HG03139 (cell line): ENCODE data around the gene SLC18A3.

Experiments
- ATAC-seq: cut with Tn5 transposase; IDR thresholded peaks from one replicate; pipeline ENCODE4 v1.9.1; 2021; ENCODE audit not compliant: unreplicated experiment

SLC18A3 gene

DNA sequence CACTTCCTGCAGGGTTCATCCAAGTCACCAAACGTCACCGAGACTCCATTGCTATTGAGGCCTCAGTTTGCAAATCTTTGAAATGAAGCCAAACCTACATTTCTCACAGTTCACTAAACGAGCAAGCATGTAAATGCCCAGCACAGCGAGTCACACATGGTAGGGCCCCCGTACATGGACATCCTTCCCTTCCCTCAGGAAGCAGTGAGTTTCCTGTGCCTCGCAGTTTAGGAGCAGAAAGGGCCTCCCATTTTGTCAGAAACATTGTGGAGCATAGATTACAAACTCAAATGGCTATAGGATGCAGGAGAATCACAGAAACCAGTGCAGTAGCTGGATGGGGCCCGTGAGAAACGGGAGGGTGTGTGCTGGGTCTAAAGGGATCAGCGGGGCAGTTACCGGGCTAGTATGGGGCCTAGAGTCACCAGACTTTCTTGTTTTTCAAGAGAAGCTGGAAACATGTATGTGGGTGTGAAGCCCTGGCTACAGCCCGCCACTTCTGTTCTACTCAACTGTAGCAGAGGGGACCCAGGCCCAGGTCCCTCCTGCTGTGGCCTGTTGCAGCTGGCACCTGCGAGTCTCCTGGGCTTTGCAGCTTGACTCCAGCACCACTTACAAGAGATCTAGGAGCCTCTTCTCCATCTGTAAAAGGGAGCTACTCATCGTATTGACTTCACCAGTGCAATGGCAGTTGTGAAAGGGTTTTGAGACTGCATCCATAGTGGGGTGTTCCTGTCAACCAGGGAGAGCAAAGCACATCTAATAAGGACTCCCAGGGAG, 14.2 kb upstream of the SLC18A3 start:
- ATAC-seq, result no peak

DNA sequence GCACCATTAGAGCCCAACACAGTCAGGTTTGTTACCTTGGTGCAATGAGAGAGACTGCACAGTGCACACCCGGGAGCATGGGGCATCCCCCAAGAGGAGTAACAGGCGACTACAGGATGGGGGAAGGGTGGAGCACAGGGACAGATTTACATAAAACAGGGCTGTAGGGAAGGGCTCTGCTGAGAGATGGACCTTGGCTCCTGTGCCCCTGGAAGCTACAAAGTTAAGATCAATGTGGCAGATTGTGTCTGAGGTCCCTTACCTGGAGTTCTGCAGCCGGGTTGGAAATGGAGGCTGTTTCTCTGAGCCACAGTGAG, 13.7 kb upstream of the SLC18A3 start:
- no peak for ATAC-seq

DNA sequence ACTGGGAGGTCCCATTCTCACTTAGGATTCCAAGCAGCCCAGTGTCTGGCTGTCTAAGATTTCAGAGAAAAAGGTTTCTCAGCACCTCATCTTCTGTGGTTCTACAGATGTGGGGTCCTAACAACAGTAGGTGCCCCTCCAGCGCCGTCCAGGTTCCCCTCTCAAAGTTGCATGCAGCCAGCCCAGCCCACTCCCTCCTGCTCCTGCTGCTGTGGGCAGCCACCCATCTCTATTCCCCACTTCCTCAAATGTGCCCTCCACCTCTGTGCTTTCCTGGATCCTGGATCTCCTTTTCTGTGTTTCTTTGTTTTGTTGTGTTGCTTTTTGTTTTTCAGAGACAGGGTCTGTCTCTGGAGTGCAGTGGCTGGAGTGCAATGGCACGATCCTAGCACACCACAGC, 13.3 kb upstream of the SLC18A3 start:
- ATAC-seq, result no peak

DNA sequence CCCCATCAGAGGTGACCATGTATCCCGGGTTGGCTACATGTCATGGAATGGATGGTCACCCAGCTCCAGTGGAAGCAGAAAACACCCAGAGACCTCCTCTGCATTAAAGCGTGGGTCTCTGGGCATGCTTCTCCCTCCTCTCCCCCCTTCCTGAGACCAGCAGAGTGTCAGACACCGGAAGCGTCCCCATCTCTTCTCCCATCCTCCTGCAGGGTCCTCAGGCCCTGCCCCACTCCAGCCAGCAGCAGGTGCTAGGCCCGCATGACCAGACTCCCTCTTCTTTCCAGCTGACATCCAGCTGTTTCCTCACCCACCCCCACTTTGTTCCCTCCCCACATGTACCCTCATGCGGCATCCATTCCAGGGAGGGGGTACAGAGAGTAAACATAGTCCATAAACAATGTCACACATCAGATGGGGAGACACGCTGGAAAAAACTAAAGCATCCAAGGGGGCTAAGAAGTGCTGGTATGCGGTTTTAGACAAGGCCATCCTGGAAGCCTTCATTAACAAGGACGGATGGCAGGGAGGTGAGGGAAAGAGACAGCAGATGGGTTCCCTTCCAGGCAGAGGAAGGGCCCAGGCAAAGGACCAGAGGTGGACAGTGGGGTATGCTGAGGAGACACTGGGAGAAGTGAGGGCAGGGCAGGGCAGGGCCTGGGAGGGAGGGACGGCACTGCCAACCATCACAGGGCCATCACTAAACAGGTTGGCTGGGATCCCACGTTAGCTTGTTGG, 12.5 kb upstream of the SLC18A3 start:
- no peak for ATAC-seq

DNA sequence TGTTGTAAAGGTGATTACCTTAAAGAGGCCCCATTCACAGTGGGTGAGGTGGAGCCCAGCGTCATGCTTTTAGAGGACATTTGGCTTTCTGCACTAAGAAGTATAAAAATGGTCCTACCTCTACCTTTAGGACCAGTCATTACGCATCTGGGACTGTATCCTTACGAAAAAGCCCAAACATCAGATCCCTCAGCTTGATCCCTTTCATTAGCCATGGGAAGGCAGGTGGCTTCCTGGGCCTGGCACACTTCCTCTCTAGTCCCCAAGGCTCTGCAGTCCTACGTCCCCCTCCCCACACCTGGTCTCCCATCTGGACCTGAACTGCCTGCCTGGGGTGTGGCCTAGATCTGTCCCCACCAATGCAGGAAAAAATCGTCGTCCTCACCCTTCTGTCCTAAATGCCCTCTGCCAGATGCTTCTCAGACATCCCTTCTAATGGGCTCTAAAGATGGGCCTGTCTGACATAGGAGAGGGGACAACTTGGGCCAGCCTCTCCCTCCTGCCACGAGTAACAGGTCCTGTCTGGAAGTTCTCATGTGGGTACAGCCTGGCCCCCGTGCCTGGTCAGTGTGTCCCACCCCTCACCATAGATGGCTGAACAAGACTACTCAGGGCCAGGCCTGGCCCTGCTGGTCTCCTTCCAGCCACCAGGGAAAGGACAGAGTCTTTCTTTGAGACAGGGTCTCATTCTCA, 11.8 kb upstream of the SLC18A3 start:
- no peak for ATAC-seq

DNA sequence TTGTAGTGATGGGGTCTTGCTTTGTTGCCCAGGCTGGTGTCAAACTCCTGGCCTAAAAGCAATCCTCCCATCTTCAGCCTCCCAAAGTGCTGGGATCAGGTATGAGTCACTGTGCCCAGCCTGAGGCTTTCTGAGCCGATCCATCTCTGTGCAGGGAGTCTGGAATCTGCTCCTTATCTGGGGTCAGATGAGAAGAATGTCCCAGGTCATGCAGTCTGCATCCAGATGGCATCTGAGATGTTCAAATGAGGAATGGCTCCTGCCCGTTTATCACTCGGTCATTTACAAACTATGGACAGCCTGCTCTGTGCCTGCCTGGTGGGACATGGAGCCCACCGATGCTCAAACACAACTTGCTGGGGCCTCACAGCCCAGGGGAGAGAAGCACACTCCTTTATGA, 11.1 kb upstream of the SLC18A3 start:
- no peak for ATAC-seq

DNA sequence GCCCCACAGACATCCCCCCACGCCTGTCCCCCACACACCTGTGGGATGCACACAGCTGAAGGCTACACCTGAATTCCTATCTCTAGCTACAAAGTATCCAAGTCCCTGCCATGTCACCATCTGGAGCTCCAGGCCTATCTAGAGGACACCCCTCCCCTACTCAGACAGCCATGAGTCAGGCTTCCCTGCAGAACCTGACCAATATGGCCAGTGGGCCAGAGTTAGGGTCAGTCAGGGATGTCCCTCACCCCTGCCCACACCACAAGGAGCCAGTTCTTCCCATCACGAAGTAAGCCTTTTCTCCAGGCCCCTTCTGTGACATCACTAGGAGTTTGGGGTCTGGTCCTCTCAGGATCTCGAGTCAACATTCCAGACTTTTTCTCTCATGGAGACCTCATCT, 10.6 kb upstream of the SLC18A3 start:
- no peak for ATAC-seq

DNA sequence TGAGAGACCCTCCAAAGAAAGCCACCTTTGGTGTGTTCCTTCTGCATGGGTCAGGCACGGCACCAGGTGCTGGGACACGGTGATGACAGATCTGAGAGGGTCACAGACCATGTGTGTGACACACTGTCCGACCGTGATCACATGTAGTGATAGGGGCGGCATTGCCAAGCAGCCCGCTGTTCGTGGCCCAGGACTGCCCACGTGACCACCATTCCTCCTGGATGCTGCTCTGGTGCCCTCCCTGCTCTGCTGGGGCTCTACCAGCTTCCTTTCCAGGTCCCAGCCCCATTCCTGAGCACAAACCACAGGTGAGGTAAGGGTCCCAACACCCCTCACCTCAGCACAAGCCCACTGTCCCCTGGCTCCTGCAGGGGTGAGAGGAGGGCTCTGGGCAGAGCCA, 10.1 kb upstream of the SLC18A3 start:
- ATAC-seq, result no peak

DNA sequence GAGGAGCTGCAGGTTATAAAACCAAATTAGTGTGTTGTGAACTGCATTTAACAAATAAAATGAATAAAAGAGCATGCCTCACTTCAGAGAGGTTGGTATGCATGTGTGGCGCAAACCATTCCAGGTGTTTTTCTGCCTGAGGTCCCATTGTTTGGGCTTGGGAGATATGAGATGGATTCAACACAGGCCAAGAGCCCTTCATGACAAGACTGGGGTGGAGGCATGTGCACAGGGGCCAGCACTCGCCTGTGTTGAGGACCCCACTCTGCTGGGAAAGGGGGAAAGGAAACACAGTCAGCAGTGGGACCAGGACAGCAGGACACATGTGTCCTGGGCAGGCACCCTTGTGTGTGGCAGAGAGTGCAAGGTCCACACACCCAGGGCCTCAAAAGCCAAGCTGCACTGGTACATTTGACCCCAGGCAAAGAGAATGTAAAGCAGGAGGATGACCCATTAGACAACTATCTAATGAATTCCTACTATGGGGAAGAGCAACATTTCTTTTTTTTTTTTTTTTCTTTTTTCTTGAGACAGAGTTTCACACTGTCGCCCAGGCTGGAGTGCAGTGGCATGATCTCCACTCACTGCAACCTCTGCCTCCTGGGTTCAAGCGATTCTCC, 9.2 kb upstream of the SLC18A3 start:
- ATAC-seq, result no peak

DNA sequence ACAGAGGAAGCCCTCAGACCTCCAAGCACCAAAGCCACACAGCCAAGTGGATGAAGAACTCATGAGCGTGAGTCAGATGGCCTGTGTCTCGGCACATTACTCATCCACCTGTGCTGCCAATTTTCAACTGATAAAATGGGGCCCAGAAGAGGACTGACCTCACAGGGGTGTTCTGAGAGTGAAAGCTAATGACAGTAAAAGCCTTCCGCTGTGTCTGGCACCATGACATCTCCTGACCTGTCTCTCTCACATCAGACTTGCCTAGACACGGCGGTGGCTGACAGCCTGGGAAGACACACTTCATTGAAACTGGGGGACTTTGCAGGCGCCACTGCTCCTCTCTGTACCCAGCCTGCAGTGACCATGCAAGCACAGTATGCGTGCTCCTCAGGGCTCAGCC, 8.3 kb upstream of the SLC18A3 start:
- ATAC-seq, result no peak

DNA sequence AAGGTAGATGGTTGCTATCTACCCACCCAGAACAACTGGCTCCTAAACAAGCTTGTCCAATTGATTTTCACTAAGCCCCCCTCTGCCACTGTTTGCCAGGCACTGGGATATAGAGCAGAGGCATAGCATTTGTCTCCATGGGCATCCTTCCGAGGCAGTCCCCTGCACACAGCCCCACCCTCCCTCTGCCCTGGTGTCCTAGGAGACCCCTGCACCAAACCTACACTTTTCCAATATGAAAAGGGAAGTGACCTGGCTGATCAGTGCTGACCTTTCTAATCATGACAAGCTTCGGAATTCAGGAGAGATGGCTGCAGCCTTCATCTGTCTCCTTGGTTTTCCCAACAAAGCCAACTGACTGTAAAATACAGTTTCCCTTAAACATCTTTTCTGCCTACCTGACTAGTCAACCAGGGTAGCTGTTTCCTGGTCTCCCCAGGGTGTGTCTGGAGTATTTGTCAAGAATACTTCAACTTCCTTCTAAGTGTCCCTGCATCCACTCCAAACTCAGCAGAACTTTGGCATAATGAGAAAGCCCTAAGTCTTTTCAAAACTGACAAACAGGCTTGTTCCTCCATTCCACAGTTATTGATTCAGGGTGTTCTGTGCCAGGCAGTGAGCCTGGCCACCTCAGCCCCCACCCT, 7.6 kb upstream of the SLC18A3 start:
- no peak for ATAC-seq

DNA sequence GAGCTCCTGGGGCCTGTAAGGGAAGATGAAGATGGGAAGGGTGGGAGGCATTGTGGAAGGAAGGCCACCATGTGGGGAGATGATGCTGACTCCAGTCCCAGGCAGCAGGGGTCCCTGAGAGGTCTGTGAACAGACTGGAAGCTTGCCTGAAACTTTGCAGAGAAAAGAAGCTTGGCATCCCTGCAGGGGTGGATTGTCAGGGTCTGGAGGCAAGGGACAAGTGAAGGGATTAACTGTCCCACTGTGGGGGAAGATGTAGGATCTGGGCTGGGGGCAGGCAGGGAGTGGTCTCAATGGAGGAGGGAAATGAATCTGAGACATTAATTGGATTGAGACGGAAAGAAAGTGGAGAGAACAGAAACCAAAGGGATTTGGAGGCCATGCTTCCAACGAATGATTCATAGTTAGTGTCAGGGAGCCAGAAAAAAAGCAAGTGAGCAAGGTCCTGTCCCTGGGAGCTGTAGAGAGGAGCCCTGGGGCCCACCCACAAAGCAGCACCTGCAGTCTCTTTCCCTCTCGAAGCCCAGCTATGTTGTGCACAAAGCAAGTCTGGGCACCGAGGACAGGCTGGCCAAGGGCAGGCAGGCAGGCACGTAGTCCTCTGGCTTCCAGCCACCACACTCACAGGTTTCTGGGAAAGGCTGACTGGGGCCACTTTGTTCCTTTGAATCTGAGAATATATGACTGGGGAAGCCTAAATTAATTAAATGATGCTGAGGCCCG, 4.7 kb upstream of the SLC18A3 start:
- ATAC-seq, result no peak

DNA sequence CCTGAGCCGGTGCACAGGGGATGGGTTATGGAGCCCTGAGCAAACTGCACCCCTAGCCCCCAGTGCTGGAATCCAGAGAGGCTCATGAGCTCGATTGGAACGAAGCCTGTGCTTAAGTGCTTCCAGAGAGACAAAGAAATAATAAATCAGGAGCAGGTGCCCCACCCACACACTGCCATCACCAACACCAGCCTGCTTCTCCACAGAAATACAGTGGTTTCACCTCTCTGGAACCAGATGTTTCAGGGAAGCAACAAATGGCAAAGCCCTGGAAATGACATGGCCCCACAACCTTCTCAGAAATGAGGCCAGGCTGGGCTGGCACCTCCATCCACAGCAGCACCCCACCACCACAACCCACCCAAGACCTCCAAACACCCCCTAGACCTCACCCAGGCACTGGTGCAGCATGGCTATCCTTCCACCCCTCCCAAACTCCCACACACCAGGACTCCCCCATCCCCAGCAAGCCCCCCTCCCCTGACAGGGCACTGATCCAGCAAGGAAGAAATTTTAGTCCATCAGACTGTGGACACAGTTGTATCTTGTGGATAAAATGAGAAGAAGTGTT, 4.1 kb upstream of the SLC18A3 start:
- ATAC-seq, result no peak

DNA sequence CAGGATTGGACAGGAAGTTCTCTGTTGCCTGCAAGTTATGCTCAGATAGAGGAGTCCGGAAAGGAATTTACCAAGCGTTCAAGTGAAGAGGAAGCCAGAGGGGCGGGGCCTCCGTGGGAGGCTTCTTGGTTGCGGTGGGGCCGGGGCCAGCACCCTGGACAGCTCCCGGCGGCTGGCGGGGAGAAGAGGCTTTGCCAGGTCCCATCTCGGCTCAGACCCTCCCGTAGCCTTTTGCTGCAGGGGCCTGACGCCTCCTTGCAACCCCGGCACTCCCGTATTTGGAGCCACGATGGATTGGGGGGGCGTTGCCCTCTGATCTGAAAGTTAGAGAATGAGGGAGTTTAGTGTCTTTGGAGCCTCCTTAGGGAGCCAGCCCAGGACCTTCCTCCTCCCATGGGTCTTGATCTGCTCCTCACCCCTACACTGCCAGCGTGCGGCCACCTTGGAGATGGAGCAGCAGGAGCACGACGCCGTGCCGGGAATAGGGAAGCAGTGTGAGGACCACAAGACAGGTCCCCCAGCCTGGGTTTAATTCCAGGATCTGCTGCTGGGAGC, 3.1 kb upstream of the SLC18A3 start:
- peak; percentile 81 for ATAC-seq

DNA sequence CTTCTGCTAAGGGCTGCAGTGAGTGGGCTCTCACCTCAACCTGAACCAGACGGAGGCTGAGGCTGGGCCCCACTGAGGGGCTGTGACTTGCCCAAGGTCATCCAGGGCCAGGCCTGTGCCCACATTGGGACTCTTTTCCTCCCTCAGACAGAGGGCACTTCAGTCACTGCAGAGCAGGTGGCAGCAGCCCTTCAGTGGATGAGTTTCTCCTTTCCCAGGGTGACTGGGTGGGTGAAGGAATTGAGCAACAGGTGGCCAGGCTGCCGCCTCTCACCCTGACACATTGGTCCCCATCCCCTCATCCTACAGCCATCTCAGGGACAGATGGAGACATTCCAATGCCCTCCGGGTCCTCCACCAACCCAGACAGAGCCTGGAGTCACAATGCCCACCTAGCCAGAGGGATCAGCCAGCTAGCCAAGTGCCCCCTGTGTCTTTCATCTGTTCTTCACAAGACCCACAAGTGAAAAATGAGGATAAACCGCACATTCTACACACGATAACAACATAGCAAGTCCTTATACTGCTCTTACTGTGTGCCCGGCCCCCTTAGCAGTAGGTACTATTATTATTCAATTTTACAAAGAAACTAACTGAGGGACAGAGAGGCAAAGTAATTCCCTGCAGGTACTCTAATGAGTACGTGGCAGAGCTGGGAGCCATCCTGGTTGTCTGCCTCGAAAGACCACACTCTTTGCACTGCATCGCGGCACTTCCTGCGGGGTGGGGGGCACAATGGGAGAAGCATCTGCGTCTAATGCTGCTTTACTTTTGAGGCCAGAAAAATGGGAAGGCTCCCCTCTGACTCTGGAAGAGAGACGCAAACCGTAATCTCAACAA, 1.7 kb upstream of the SLC18A3 start:
- no peak for ATAC-seq

DNA sequence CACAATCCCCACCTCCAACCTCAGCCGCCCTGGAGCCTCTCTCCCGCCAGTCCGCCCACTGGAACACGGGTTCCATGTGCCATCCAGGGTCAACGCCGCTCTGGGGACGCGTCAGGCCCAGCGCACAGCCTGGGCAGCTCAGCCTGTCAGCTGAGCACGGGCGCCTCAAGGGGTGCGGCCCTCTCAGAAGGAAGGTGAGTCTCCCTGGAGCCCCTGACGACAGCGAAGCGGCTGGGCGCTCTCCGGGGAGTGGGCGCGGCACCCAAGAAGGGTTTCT, 1.2 kb upstream of the SLC18A3 start:
- ATAC-seq, result no peak

DNA sequence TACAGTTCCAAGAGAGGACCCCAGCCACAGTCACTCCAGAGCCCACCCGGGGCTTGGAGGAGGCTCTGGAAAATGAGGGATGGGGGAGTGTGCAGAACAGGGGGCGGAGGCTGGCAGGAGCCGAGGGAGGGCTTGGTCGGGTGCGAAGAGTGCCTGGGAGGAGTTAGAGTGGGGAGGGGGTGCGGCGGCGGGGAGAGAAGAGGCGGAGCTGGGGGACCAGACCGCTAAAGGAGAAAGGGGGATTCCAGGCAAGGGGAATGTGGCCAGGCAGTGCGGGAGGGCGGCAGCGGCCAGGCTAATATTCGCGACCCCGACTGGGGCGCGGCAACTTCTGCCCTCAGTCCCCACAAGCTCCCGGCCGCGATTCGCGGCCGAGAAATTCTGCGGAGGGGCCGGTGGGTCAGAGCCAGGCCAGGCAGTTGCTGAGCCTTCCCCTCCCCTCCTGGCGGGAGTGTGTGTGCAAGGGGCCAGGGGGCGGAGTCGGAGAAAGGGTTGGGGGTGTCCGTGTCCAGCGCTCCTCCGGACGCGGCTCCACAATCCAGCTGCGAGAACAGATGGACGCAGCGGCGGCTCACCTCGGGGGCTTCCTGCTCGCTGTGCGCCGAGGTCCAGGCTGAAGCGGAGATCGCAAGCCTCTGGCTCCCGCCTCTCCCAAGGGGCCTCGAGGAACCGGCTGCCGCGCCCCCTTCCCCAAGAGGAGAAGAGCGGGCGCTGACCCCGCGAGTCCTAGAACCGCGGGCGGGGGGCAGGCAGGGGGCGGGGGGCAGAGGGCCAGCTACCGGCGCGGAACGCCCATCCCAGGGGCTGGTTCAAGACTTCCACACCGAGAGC, 612 bp upstream of the SLC18A3 start:
- no peak for ATAC-seq

DNA sequence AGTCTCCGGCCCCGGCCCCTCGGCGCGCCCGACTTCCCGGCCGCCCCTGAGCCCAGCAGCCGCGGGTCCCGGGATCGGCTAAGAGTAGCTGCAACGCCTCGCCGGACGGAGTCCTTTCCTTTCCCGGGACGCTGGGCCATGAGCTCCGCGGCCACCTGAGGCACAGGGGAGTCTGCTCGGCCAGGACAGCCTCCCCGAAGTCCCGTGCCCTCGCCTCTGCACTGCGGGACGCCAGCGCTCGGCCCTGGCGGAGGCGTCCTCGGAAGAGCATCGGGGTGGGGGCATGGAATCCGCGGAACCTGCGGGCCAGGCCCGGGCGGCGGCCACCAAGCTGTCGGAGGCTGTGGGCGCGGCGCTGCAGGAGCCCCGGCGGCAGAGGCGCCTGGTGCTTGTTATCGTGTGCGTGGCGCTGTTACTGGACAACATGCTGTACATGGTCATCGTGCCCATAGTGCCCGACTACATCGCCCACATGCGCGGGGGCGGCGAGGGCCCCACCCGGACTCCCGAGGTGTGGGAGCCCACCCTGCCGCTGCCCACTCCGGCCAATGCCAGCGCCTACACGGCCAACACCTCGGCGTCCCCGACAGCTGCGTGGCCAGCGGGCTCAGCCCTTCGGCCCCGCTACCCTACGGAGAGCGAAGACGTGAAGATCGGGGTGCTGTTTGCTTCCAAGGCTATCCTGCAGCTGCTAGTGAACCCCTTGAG, 502 bp downstream of the SLC18A3 start:
- ATAC-seq, result no peak
